GM19455 (cell line): Measurements from ENCODE around the gene METRNL.
"Not testable (repeated sequence)": the region's sequence is repeated elsewhere in the genome, so short reads cannot be mapped to it uniquely, and the experiment has no call there.

Experiments used
- ATAC-seq: cut with Tn5 transposase; IDR thresholded peaks from one replicate; pipeline ENCODE4 v1.9.1; 2021; ENCODE audit not compliant: unreplicated experiment

METRNL gene

GRCh38 chr17:83065660-83066542, 13.5 kb upstream of the METRNL start:
- ATAC-seq = no peak

GRCh38 chr17:83066543-83066890, 12.9 kb upstream of the METRNL start:
- not testable (repeated sequence) for ATAC-seq

GRCh38 chr17:83067071-83067717, 12.2 kb upstream of the METRNL start:
- ATAC-seq = no peak

GRCh38 chr17:83067718-83068261, 11.6 kb upstream of the METRNL start:
- ATAC-seq = no peak

- no peak for ATAC-seq
Measured at GRCh38 chr17:83068641-83069570, 10.5 kb upstream of the METRNL start.

GRCh38 chr17:83069571-83069906, 9.9 kb upstream of the METRNL start:
- ATAC-seq = no peak

- no peak for ATAC-seq
Measured at GRCh38 chr17:83069931-83070742, 9.3 kb upstream of the METRNL start.

GRCh38 chr17:83070800-83071341, 8.5 kb upstream of the METRNL start:
- no peak for ATAC-seq

- ATAC-seq = no peak
Measured at GRCh38 chr17:83071365-83071764, 8.0 kb upstream of the METRNL start.

- no peak for ATAC-seq
Measured at GRCh38 chr17:83071966-83072562, 7.3 kb upstream of the METRNL start.

- ATAC-seq = no peak
Measured at GRCh38 chr17:83072600-83073358, 6.6 kb upstream of the METRNL start.

- no peak for ATAC-seq
Measured at GRCh38 chr17:83073389-83074063, 5.9 kb upstream of the METRNL start.

GRCh38 chr17:83074486-83075223, 4.8 kb upstream of the METRNL start:
- ATAC-seq = no peak

GRCh38 chr17:83075270-83075880, 4.0 kb upstream of the METRNL start:
- no peak for ATAC-seq

- ATAC-seq = no peak
Measured at GRCh38 chr17:83076938-83077337, 2.5 kb upstream of the METRNL start.

GRCh38 chr17:83077411-83077810, 2.0 kb upstream of the METRNL start:
- ATAC-seq = no peak

- no peak for ATAC-seq
Measured at GRCh38 chr17:83077939-83078338, 1.5 kb upstream of the METRNL start.
